ENCODE data around the gene SLC2A10.

Gene SLC2A10

GRCh38 chr20:46764068-46764467 lies 54.6 kb downstream of the SLC2A10 start:
- no peak overlapping the region for H3K9ac ChIP-seq (ENCODE audit: low read depth, low read length)

GRCh38 chr20:46765506-46766120 lies 56.2 kb downstream of the SLC2A10 start:
- H3K4me1 ChIP-seq (ENCODE audit: insufficient read depth, low read length), result no peaks in the 10 kb centered on the region
- H3K27ac ChIP-seq (ENCODE audit: low read length), result no peak overlapping the region
- no peak overlapping the region for H3K4me3 ChIP-seq (ENCODE audit: low read length)
- H3K27me3 ChIP-seq (ENCODE audit: insufficient read depth, low read length), result no peaks in the 10 kb centered on the region
- no peaks in the 10 kb centered on the region for H3K36me3 ChIP-seq (ENCODE audit: insufficient read depth, low read depth, low read length)
- no peaks in the 10 kb centered on the region for H3K9me3 ChIP-seq (ENCODE audit: insufficient read depth, low read depth, low read length)
- no peak overlapping the region for H3K9ac ChIP-seq (ENCODE audit: low read depth, low read length)

More at GRCh38 chr20:46764068-46764467, 54.6 kb downstream of the SLC2A10 start:
- Histone ChIP-seq H3K27ac (ENCODE audit: low read length) (no peak overlapping the region), H3K4me3 (ENCODE audit: low read length) (no peak overlapping the region), H3K4me1 (ENCODE audit: insufficient read depth, low read length) (no peaks in the 10 kb centered on the region), H3K27me3 (ENCODE audit: insufficient read depth, low read length) (no peaks in the 10 kb centered on the region), H3K36me3 (ENCODE audit: insufficient read depth, low read depth, low read length) (no peaks in the 10 kb centered on the region), H3K9me3 (ENCODE audit: insufficient read depth, low read depth, low read length) (no peaks in the 10 kb centered on the region)

GRCh38 chr20:46767127-46767761 lies 57.8 kb downstream of the SLC2A10 start:
- Histone ChIP-seq H3K9me3 (ENCODE audit: insufficient read depth, low read depth, low read length) (no peaks in the 10 kb centered on the region), H3K36me3 (ENCODE audit: insufficient read depth, low read depth, low read length) (no peaks in the 10 kb centered on the region), H3K9ac (ENCODE audit: low read depth, low read length) (no peak overlapping the region), H3K27ac (ENCODE audit: low read length) (no peak overlapping the region), H3K4me3 (ENCODE audit: low read length) (no peak overlapping the region), H3K4me1 (ENCODE audit: insufficient read depth, low read length) (no peaks in the 10 kb centered on the region), H3K27me3 (ENCODE audit: insufficient read depth, low read length) (no peaks in the 10 kb centered on the region)

- Histone ChIP-seq H3K27ac (ENCODE audit: low read length) (no peak overlapping the region), H3K9ac (ENCODE audit: low read depth, low read length) (no peak overlapping the region), H3K4me3 (ENCODE audit: low read length) (no peak overlapping the region), H3K27me3 (ENCODE audit: insufficient read depth, low read length) (no peaks in the 10 kb centered on the region), H3K36me3 (ENCODE audit: insufficient read depth, low read depth, low read length) (no peaks in the 10 kb centered on the region), H3K9me3 (ENCODE audit: insufficient read depth, low read depth, low read length) (no peaks in the 10 kb centered on the region), H3K4me1 (ENCODE audit: insufficient read depth, low read length) (no peaks in the 10 kb centered on the region)
These were observed 61.1 kb downstream of the SLC2A10 start for GRCh38 chr20:46770330-46771194.

- no peak overlapping the region for H3K9ac ChIP-seq (ENCODE audit: low read depth, low read length)
- no peaks in the 10 kb centered on the region for H3K4me1 ChIP-seq (ENCODE audit: insufficient read depth, low read length)
- no peaks in the 10 kb centered on the region for H3K36me3 ChIP-seq (ENCODE audit: insufficient read depth, low read depth, low read length)
- no peaks in the 10 kb centered on the region for H3K9me3 ChIP-seq (ENCODE audit: insufficient read depth, low read depth, low read length)
- H3K27ac ChIP-seq (ENCODE audit: low read length), result no peak overlapping the region
- no peaks in the 10 kb centered on the region for H3K27me3 ChIP-seq (ENCODE audit: insufficient read depth, low read length)
- H3K4me3 ChIP-seq (ENCODE audit: low read length), result no peak overlapping the region
These were observed 61.7 kb downstream of the SLC2A10 start for GRCh38 chr20:46771195-46771588.

GRCh38 chr20:46772901-46773300 lies 63.5 kb downstream of the SLC2A10 start:
- Histone ChIP-seq H3K4me1 (ENCODE audit: insufficient read depth, low read length) (no peaks in the 10 kb centered on the region), H3K36me3 (ENCODE audit: insufficient read depth, low read depth, low read length) (no peaks in the 10 kb centered on the region), H3K9me3 (ENCODE audit: insufficient read depth, low read depth, low read length) (no peaks in the 10 kb centered on the region), H3K4me3 (ENCODE audit: low read length) (no peak overlapping the region), H3K9ac (ENCODE audit: low read depth, low read length) (no peak overlapping the region), H3K27me3 (ENCODE audit: insufficient read depth, low read length) (no peaks in the 10 kb centered on the region), H3K27ac (ENCODE audit: low read length) (no peak overlapping the region)

- no peaks in the 10 kb centered on the region for H3K36me3 ChIP-seq (ENCODE audit: insufficient read depth, low read depth, low read length)
- H3K27ac ChIP-seq (ENCODE audit: low read length), result no peak overlapping the region
- no peak overlapping the region for H3K9ac ChIP-seq (ENCODE audit: low read depth, low read length)
- no peak overlapping the region for H3K4me3 ChIP-seq (ENCODE audit: low read length)
- H3K4me1 ChIP-seq (ENCODE audit: insufficient read depth, low read length), result no peaks in the 10 kb centered on the region
- no peaks in the 10 kb centered on the region for H3K9me3 ChIP-seq (ENCODE audit: insufficient read depth, low read depth, low read length)
- no peaks in the 10 kb centered on the region for H3K27me3 ChIP-seq (ENCODE audit: insufficient read depth, low read length)
These were observed 64.2 kb downstream of the SLC2A10 start for GRCh38 chr20:46773680-46774079.

GRCh38 chr20:46774236-46774635 lies 64.8 kb downstream of the SLC2A10 start:
- no peaks in the 10 kb centered on the region for H3K4me1 ChIP-seq (ENCODE audit: insufficient read depth, low read length)
- no peaks in the 10 kb centered on the region for H3K9me3 ChIP-seq (ENCODE audit: insufficient read depth, low read depth, low read length)
- H3K4me3 ChIP-seq (ENCODE audit: low read length), result no peak overlapping the region
- no peak overlapping the region for H3K27ac ChIP-seq (ENCODE audit: low read length)
- H3K36me3 ChIP-seq (ENCODE audit: insufficient read depth, low read depth, low read length), result no peaks in the 10 kb centered on the region
- H3K9ac ChIP-seq (ENCODE audit: low read depth, low read length), result no peak overlapping the region
- no peaks in the 10 kb centered on the region for H3K27me3 ChIP-seq (ENCODE audit: insufficient read depth, low read length)

GRCh38 chr20:46774943-46775560 lies 65.6 kb downstream of the SLC2A10 start:
- H3K27me3 ChIP-seq (ENCODE audit: insufficient read depth, low read length), result no peaks in the 10 kb centered on the region
- no peaks in the 10 kb centered on the region for H3K36me3 ChIP-seq (ENCODE audit: insufficient read depth, low read depth, low read length)
- no peak overlapping the region for H3K27ac ChIP-seq (ENCODE audit: low read length)
- no peaks in the 10 kb centered on the region for H3K4me1 ChIP-seq (ENCODE audit: insufficient read depth, low read length)
- H3K9ac ChIP-seq (ENCODE audit: low read depth, low read length), result no peak overlapping the region
- no peaks in the 10 kb centered on the region for H3K9me3 ChIP-seq (ENCODE audit: insufficient read depth, low read depth, low read length)
- H3K4me3 ChIP-seq (ENCODE audit: low read length), result no peak overlapping the region

- H3K4me3 ChIP-seq (ENCODE audit: low read length), result no peak overlapping the region
- H3K36me3 ChIP-seq (ENCODE audit: insufficient read depth, low read depth, low read length), result no peaks in the 10 kb centered on the region
- H3K27ac ChIP-seq (ENCODE audit: low read length), result no peak overlapping the region
- no peaks in the 10 kb centered on the region for H3K9me3 ChIP-seq (ENCODE audit: insufficient read depth, low read depth, low read length)
- no peaks in the 10 kb centered on the region for H3K27me3 ChIP-seq (ENCODE audit: insufficient read depth, low read length)
- H3K9ac ChIP-seq (ENCODE audit: low read depth, low read length), result no peak overlapping the region
- no peaks in the 10 kb centered on the region for H3K4me1 ChIP-seq (ENCODE audit: insufficient read depth, low read length)
These were observed 66.4 kb downstream of the SLC2A10 start for GRCh38 chr20:46775806-46776205.

GRCh38 chr20:46777331-46777730 lies 67.9 kb downstream of the SLC2A10 start:
- no peaks in the 10 kb centered on the region for H3K9me3 ChIP-seq (ENCODE audit: insufficient read depth, low read depth, low read length)
- no peak overlapping the region for H3K9ac ChIP-seq (ENCODE audit: low read depth, low read length)
- no peaks in the 10 kb centered on the region for H3K36me3 ChIP-seq (ENCODE audit: insufficient read depth, low read depth, low read length)
- H3K4me3 ChIP-seq (ENCODE audit: low read length), result no peak overlapping the region
- no peaks in the 10 kb centered on the region for H3K27me3 ChIP-seq (ENCODE audit: insufficient read depth, low read length)
- H3K27ac ChIP-seq (ENCODE audit: low read length), result no peak overlapping the region
- H3K4me1 ChIP-seq (ENCODE audit: insufficient read depth, low read length), result no peaks in the 10 kb centered on the region

Data from iPS-20b (cell line).